OCI-LY7 (cell line): ENCODE results near the gene PANK2. TPM values are rescaled to one million over a fixed set of nuclear protein-coding genes. Genes with fewer than 3 reads are reported as not detected.

Source experiments
- BruUV-seq: library from RNA; stranded (reverse); fragments of 400-500 nt; replicated peaks from 2 replicates; lab custom pipeline; 2021; lab: Mats Ljungman, UMichigan
- CTCF ChIA-PET: fragments of 300-600 bp; sonication (Branson Sonifier 250); formaldehyde crosslinking; loops from one replicate; lab custom pipeline; 2022; ENCODE audit warnings: antibody characterized with exemption; ENCODE audit not compliant: unreplicated experiment; lab: Charles Lee
- POLR2A ChIA-PET: fragments of 300-600 bp; sonication (Branson Sonifier 250); formaldehyde crosslinking; loops from one replicate; lab custom pipeline; 2022; ENCODE audit warnings: antibody characterized with exemption; lab: Charles Lee
- DNase-seq: peaks from one replicate; pipeline ENCODE4 v3.0.0-alpha.2; 2015; ENCODE audit warnings: low spot score
- H2AFZ ChIP-seq: fragments of 200-600 bp; sonication (generic), shearing (Covaris generic); 2 replicates; pipeline ENCODE4 v1.6.1; 2014; ENCODE audit warnings: mild to moderate bottlenecking, antibody characterized with exemption, low read length, moderate library complexity
- H3K27ac ChIP-seq: fragments of 200-600 bp; sonication (generic); 2 replicates; pipeline ENCODE4 v1.5.1; 2014; ENCODE audit warnings: mixed run types, low read depth, mild to moderate bottlenecking, moderate library complexity, low read length, inconsistent platforms; ENCODE audit not compliant: poor library complexity, severe bottlenecking
- H3K36me3 ChIP-seq: fragments of 200-600 bp; sonication (generic); 2 replicates; pipeline ENCODE4 v1.6.1; 2014; ENCODE audit warnings: mild to moderate bottlenecking, antibody characterized with exemption, low read length, moderate library complexity, mixed read lengths; ENCODE audit not compliant: insufficient read depth
- H3K4me1 ChIP-seq: fragments of 200-600 bp; sonication (generic); 2 replicates; pipeline ENCODE4 v1.5.1; 2014; ENCODE audit warnings: mild to moderate bottlenecking, low read length; ENCODE audit not compliant: insufficient read depth, poor library complexity, severe bottlenecking
- H3K4me2 ChIP-seq: fragments of 200-600 bp; sonication (generic); 2 replicates; pipeline ENCODE4 v1.6.1; 2014; ENCODE audit warnings: mild to moderate bottlenecking, low read length
- H3K4me3 ChIP-seq: fragments of 200-600 bp; sonication (generic); 2 replicates; pipeline ENCODE4 v1.5.1; 2014; ENCODE audit warnings: mild to moderate bottlenecking, low read depth, low read length; ENCODE audit not compliant: poor library complexity, severe bottlenecking
- H3K79me2 ChIP-seq: fragments of 200-600 bp; sonication (generic); 2 replicates; pipeline ENCODE4 v1.6.1; 2016; ENCODE audit warnings: low read depth, mild to moderate bottlenecking, low read length, moderate library complexity, mixed read lengths; ENCODE audit not compliant: insufficient read depth
- H3K9me2 ChIP-seq: fragments of 200-600 bp; sonication (generic); 2 replicates; pipeline ENCODE4 v1.6.1; 2016; ENCODE audit warnings: mild to moderate bottlenecking, low read length, mixed read lengths; ENCODE audit not compliant: insufficient read depth
- H3K9me3 ChIP-seq: fragments of 200-600 bp; sonication (generic); 2 replicates; pipeline ENCODE4 v1.6.1; 2014; ENCODE audit warnings: mild to moderate bottlenecking, mixed run types, low read length, mixed read lengths
- H4K20me1 ChIP-seq: fragments of 200-600 bp; sonication (generic); 2 replicates; pipeline ENCODE4 v1.6.1; 2014; ENCODE audit warnings: mild to moderate bottlenecking, antibody characterized with exemption, low read length, moderate library complexity, mixed read lengths; ENCODE audit not compliant: insufficient read depth
- EZH2phosphoT487 ChIP-seq: fragments of 200-600 bp; sonication (generic); IDR thresholded peaks from 2 replicates; pipeline ENCODE4 v1.6.1; 2018; ENCODE audit warnings: low read depth, borderline replicate concordance, mild to moderate bottlenecking, mixed run types, antibody characterized with exemption, low read length, moderate library complexity, mixed read lengths
- intact Hi-C: fragments of 100-400 bp; cut with micrococcal nuclease; formaldehyde crosslinking; loops from one replicate; pipeline ENCODE4 v1.10.0; 2022; ENCODE audit not compliant: unreplicated experiment
- total RNA-seq, 2 experiments: library from RNA; depleted of rRNA in 1 of 2; stranded (reverse); fragments of >200 nt in 1 of 2; shearing (Covaris generic) in 1 of 2; gene quantifications; 2 replicates each; pipeline ENCODE4 v1.2.3, GENCODE V29; 2014 to 2022
- TF ChIP-seq, protein P1 (sequence below): fragments of 200-600 bp; sonication (generic); conservative IDR thresholded peaks from 2 replicates; pipeline ENCODE4 v1.5.1; 2014; ENCODE audit warnings: mild to moderate bottlenecking, antibody characterized with exemption, low read length, moderate library complexity, mixed read lengths

The PANK2 gene
- total RNA-seq, 2 experiments from 2014 or later = 40.9 to 66.6 TPM

- intact Hi-C loops = no loop called here
- H3K4me1 ChIP-seq = no peaks in the 10 kb centered on the region
- H2AFZ ChIP-seq = no peak overlapping the region
- H3K9me3 ChIP-seq = no peaks in the 10 kb centered on the region
- H3K36me3 ChIP-seq = peaks cover 46% of the 10 kb centered on the region
- no peaks in the 10 kb centered on the region for H3K9me2 ChIP-seq
- DNase-seq = no peak
- H4K20me1 ChIP-seq = no peaks in the 10 kb centered on the region
- H3K4me2 ChIP-seq = no peak overlapping the region
- no peaks in the 10 kb centered on the region for H3K79me2 ChIP-seq
- ChIA-PET CTCF (no interaction called here), POLR2A (interaction anchor here (2.2 kb wide), 1 partner anchor 14 kb away, joined by 6 read pairs; no protein-coding TSS in a partner anchor)
- BruUV-seq = no TSS peak
- no peak overlapping the region for H3K27ac ChIP-seq
- TF ChIP-seq EZH2phosphoT487 = no peak
- TF ChIP-seq, protein P1, sequence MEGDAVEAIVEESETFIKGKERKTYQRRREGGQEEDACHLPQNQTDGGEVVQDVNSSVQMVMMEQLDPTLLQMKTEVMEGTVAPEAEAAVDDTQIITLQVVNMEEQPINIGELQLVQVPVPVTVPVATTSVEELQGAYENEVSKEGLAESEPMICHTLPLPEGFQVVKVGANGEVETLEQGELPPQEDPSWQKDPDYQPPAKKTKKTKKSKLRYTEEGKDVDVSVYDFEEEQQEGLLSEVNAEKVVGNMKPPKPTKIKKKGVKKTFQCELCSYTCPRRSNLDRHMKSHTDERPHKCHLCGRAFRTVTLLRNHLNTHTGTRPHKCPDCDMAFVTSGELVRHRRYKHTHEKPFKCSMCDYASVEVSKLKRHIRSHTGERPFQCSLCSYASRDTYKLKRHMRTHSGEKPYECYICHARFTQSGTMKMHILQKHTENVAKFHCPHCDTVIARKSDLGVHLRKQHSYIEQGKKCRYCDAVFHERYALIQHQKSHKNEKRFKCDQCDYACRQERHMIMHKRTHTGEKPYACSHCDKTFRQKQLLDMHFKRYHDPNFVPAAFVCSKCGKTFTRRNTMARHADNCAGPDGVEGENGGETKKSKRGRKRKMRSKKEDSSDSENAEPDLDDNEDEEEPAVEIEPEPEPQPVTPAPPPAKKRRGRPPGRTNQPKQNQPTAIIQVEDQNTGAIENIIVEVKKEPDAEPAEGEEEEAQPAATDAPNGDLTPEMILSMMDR = no peak
- no peak overlapping the region for H3K4me3 ChIP-seq
Measured at GRCh38 chr20:3874194-3874844, 14.9 kb upstream of the PANK2 start.

- Histone ChIP-seq H3K27ac (no peak overlapping the region), H3K4me3 (no peak overlapping the region), H3K79me2 (no peaks in the 10 kb centered on the region), H3K9me3 (no peaks in the 10 kb centered on the region), H3K4me2 (no peak overlapping the region), H3K9me2 (no peaks in the 10 kb centered on the region), H4K20me1 (no peaks in the 10 kb centered on the region), H3K4me1 (no peaks in the 10 kb centered on the region), H3K36me3 (peaks cover 51% of the 10 kb centered on the region), H2AFZ (no peak overlapping the region)
- ChIA-PET CTCF (interaction anchor here (0.6 kb wide), 1 partner anchor 375 kb away, joined by 3 read pairs; no protein-coding TSS in a partner anchor), POLR2A (interaction anchor here (0.6 to 2.2 kb wide), 3 partner anchors 9 to 192 kb away, joined by 3 to 7 read pairs (median 6); no protein-coding TSS in a partner anchor)
- no peak for TF ChIP-seq EZH2phosphoT487
- TF ChIP-seq, protein P1 = no peak
- BruUV-seq = no TSS peak
- DNase-seq = no peak
- intact Hi-C loops = no loop called here
Measured at GRCh38 chr20:3875378-3875974, 13.7 kb upstream of the PANK2 start.

GRCh38 chr20:3876000-3876399 lies 13.2 kb upstream of the PANK2 start:
- Histone ChIP-seq H3K36me3 (peaks cover 51% of the 10 kb centered on the region), H3K79me2 (no peaks in the 10 kb centered on the region), H3K9me2 (no peaks in the 10 kb centered on the region), H4K20me1 (no peaks in the 10 kb centered on the region), H2AFZ (no peak overlapping the region), H3K27ac (no peak overlapping the region), H3K9me3 (no peaks in the 10 kb centered on the region), H3K4me3 (no peak overlapping the region), H3K4me2 (no peak overlapping the region), H3K4me1 (no peaks in the 10 kb centered on the region)
- no peak for TF ChIP-seq EZH2phosphoT487
- TF ChIP-seq, protein P1 = no peak
- no TSS peak for BruUV-seq
- CTCF ChIA-PET = no interaction called here
- POLR2A ChIA-PET = interaction anchor here (0.6 to 2.2 kb wide), 3 partner anchors 8 to 193 kb away, joined by 3 to 7 read pairs (median 6); no protein-coding TSS in a partner anchor
- no peak for DNase-seq
- intact Hi-C loops = no loop called here
